HEK293 (cell line): ENCODE results near the gene OCA2.

Experiments
- CTCF ChIP-seq: fragments of 450-650 bp; formaldehyde crosslinking; IDR thresholded peaks from 2 replicates; pipeline ENCODE4 v1.5.1; 2016; ENCODE audit warnings: missing biosample characterization, missing genetic modification characterization
- FEZF1 ChIP-seq: fragments of 450-650 bp; formaldehyde crosslinking; IDR thresholded peaks from 2 replicates; pipeline ENCODE4 v1.5.1; 2016; ENCODE audit warnings: missing biosample characterization, missing genetic modification characterization
- PATZ1 ChIP-seq: fragments of 450-650 bp; formaldehyde crosslinking; IDR thresholded peaks from 2 replicates; pipeline ENCODE4 v1.5.1; 2016; ENCODE audit warnings: missing biosample characterization, missing genetic modification characterization
- ZNF138 ChIP-seq: fragments of 450-650 bp; formaldehyde crosslinking; IDR thresholded peaks from 2 replicates; pipeline ENCODE4 v1.5.1; 2016; ENCODE audit warnings: missing biosample characterization, missing genetic modification characterization, borderline replicate concordance
- ZNF274 ChIP-seq, 2 experiments: fragments of 200-500 bp in 1 of 2; fragments of 450-650 bp in 1 of 2; sonication (Bioruptor generic) in 1 of 2; formaldehyde crosslinking in 1 of 2; IDR thresholded peaks; 2 replicates each; pipeline versions ENCODE4 v1.5.1 to v1.6.1; 2014 to 2016; ENCODE audit warnings: borderline replicate concordance in 1 of 2, inconsistent platforms in 1 of 2, low read length in 1 of 2, missing biosample characterization in 1 of 2, missing genetic modification characterization in 1 of 2
- ZNF521 ChIP-seq: fragments of 450-650 bp; formaldehyde crosslinking; IDR thresholded peaks from 2 replicates; pipeline ENCODE4 v1.5.1; 2017; ENCODE audit warnings: missing biosample characterization, mild to moderate bottlenecking, missing genetic modification characterization

- TF ChIP-seq ZNF138 (tag by site-specific recombination), result no peak
- TF ChIP-seq FEZF1 (tag by site-specific recombination), result no peak
- TF ChIP-seq CTCF (tag by site-specific recombination), result no peak
- TF ChIP-seq ZNF521, result no peak
- TF ChIP-seq PATZ1 (tag by site-specific recombination), result no peak
- no peak for TF ChIP-seq ZNF274 (IDR thresholded peaks at IDR 0.05; ENCODE audit: low read length)
- TF ChIP-seq ZNF274 (tag by site-specific recombination; IDR thresholded peaks at IDR 0.05; ENCODE audit: borderline replicate concordance), result no peak
Measured at GRCh38 chr15:27846722-27847395, 252.3 kb downstream of the OCA2 start.
